HCT116 (cell line): Measurements from ENCODE around the gene FBXO42. TPM values are rescaled to one million over a fixed set of nuclear protein-coding genes. Genes with fewer than 3 reads are reported as not detected.

ENCODE experiments used
- ATAC-seq: fragments of 200-7000 bp; cut with Tn5 transposase; 2 replicates; pipeline ENCODE4 v1.9.1; 2020; ENCODE audit warnings: mild to moderate bottlenecking, moderate library complexity
- BruUV-seq: library from RNA; stranded (reverse); fragments of 400-500 nt; replicated peaks from 2 replicates; lab custom pipeline; 2021; lab: Mats Ljungman, UMichigan
- CTCF ChIA-PET: fragments of 300-600 bp; sonication (Branson Sonifier 250); formaldehyde crosslinking; loops from one replicate; lab custom pipeline; 2021; ENCODE audit warnings: antibody characterized with exemption; lab: Charles Lee
- POLR2A ChIA-PET: fragments of 300-600, 350-600 bp; sonication (Branson Sonifier 250); formaldehyde crosslinking; loops from one replicate; lab custom pipeline; 2021; ENCODE audit warnings: antibody characterized with exemption; lab: Charles Lee
- RAD21 ChIA-PET, 2 experiments: fragments of 300-600 bp; sonication (Branson Sonifier 250); formaldehyde crosslinking; loops; one replicate each; lab custom pipeline; 2023; ENCODE audit warnings: low total read pairs in 2 of 2; ENCODE audit not compliant: uncharacterized antibody in 2 of 2, unreplicated experiment in 2 of 2, low non-redundant PET in 1 of 2; lab: Charles Lee
- DNase-seq: peaks from one replicate; pipeline ENCODE4 v3.0.0-alpha.2; 2010; ENCODE audit warnings: low read depth, low spot score
- H2AFZ ChIP-seq: fragments of 200-600 bp; shearing (Covaris generic), sonication (generic); 2 replicates; pipeline ENCODE4 v1.6.1; 2017; ENCODE audit warnings: low read depth, mixed run types, mixed read lengths, antibody characterized with exemption, low read length; ENCODE audit not compliant: poor library complexity, severe bottlenecking
- H3K27ac ChIP-seq: 2 replicates; pipeline ENCODE4 v1.5.1; 2012; ENCODE audit warnings: low read depth, low read length
- H3K27me3 ChIP-seq: fragments of 200-600 bp; sonication (generic); 2 replicates; pipeline ENCODE4 v1.6.1; 2016; ENCODE audit warnings: mixed run types, low read length, mixed read lengths; ENCODE audit not compliant: insufficient read depth
- H3K36me3 ChIP-seq, 2 experiments: fragments of 200-500 bp in 1 of 2; fragments of 200-600 bp in 1 of 2; sonication (Bioruptor generic) in 1 of 2; sonication (generic) in 1 of 2; 2 replicates each; pipeline versions ENCODE4 v1.5.1 to v1.6.1; 2014 to 2016; ENCODE audit warnings: low read length in 2 of 2, inconsistent platforms in 1 of 2, mixed read lengths in 1 of 2, mixed run types in 1 of 2; ENCODE audit not compliant: insufficient read depth in 2 of 2, control insufficient read depth in 1 of 2
- H3K4me1 ChIP-seq, 2 experiments: fragments of 200-600 bp in 1 of 2; sonication (generic) in 1 of 2; 2 replicates each; pipeline versions ENCODE4 v1.5.1 to v1.6.1; 2012 to 2017; ENCODE audit warnings: low read length in 2 of 2, inconsistent platforms in 1 of 2, mild to moderate bottlenecking in 1 of 2, mixed read lengths in 1 of 2, mixed run types in 1 of 2, moderate library complexity in 1 of 2; ENCODE audit not compliant: insufficient read depth in 2 of 2, control insufficient read depth in 1 of 2
- H3K4me2 ChIP-seq: fragments of 200-600 bp; sonication (generic); 2 replicates; pipeline ENCODE4 v1.6.1; 2017; ENCODE audit warnings: mixed run types, low read length, mixed read lengths
- H3K4me3 ChIP-seq, 2 experiments: fragments of 200-600 bp in 1 of 2; sonication (generic) in 1 of 2; replicated peaks in 1 of 2; 2 replicates each; pipeline ENCODE4 v1.5.1; 2011 to 2016; ENCODE audit warnings: low read length in 2 of 2, control low read depth in 1 of 2, low read depth in 1 of 2, mild to moderate bottlenecking in 1 of 2, mixed read lengths in 1 of 2, mixed run types in 1 of 2
- H3K79me2 ChIP-seq: fragments of 200-600 bp; sonication (generic); 2 replicates; pipeline ENCODE4 v1.6.1; 2017; ENCODE audit warnings: mild to moderate bottlenecking, mixed run types, low read length, moderate library complexity, mixed read lengths; ENCODE audit not compliant: insufficient read depth
- H3K9ac ChIP-seq: fragments of 200-600 bp; sonication (generic); 2 replicates; pipeline ENCODE4 v1.6.1; 2016; ENCODE audit warnings: low read length, mixed read lengths
- H3K9me2 ChIP-seq: fragments of 200-600 bp; sonication (generic), shearing (Covaris generic); 2 replicates; pipeline ENCODE4 v1.6.1; 2017; ENCODE audit warnings: mixed run types, mild to moderate bottlenecking, moderate library complexity; ENCODE audit not compliant: insufficient read depth
- H3K9me3 ChIP-seq, 2 experiments: fragments of 200-500 bp in 1 of 2; fragments of 200-600 bp in 1 of 2; sonication (Bioruptor generic) in 1 of 2; sonication (generic) in 1 of 2; 2 replicates each; pipeline ENCODE4 v1.6.1; 2014 to 2017; ENCODE audit warnings: low read length in 2 of 2, mixed read lengths in 2 of 2, inconsistent platforms in 1 of 2, low read depth in 1 of 2, mild to moderate bottlenecking in 1 of 2, mixed run types in 1 of 2, moderate library complexity in 1 of 2; ENCODE audit not compliant: control insufficient read depth in 1 of 2, insufficient read depth in 1 of 2
- H4K20me1 ChIP-seq: fragments of 200-600 bp; sonication (generic), shearing (Covaris generic); 2 replicates; pipeline ENCODE4 v1.6.1; 2017; ENCODE audit warnings: mixed run types, mild to moderate bottlenecking, moderate library complexity; ENCODE audit not compliant: insufficient read depth
- EZH2 ChIP-seq: fragments of 200-600 bp; sonication (generic); IDR thresholded peaks from 2 replicates; pipeline ENCODE4 v1.6.1; 2017; ENCODE audit warnings: antibody characterized with exemption, mixed run types
- REST ChIP-seq: IDR thresholded peaks from 2 replicates; pipeline ENCODE4 v1.6.1; 2012; ENCODE audit warnings: low read depth
- SRF ChIP-seq: IDR thresholded peaks from 2 replicates; pipeline ENCODE4 v1.6.1; 2012; ENCODE audit warnings: low read depth
- TCF7L2 ChIP-seq: IDR thresholded peaks from 2 replicates; pipeline ENCODE4 v1.7.0; 2011; ENCODE audit warnings: borderline replicate concordance, inconsistent platforms; ENCODE audit not compliant: insufficient read depth, insufficient read length; ENCODE audit errors: extremely low read depth
- ZFX ChIP-seq: fragments of 450-650 bp; IDR thresholded peaks from 2 replicates; pipeline ENCODE4 v1.6.1; 2017
- intact Hi-C: fragments of 100-400 bp; cut with micrococcal nuclease; formaldehyde crosslinking; loops from 2 replicates; pipeline ENCODE4 v1.10.0; 2022
- total RNA-seq: library from RNA; stranded (reverse); gene quantifications from one replicate; pipeline ENCODE4 v1.2.1, GENCODE V29; 2021; ENCODE audit not compliant: unreplicated experiment

FBXO42 gene
- total RNA-seq, 1 experiment from 2014 or later, result 20.6 TPM

- no peak for TF ChIP-seq REST
These were observed 122.1 kb downstream of the FBXO42 start (continued) for GRCh38 chr1:16229976-16230740.

- no peak overlapping the region for H3K9ac ChIP-seq
- ChIA-PET CTCF (no interaction called here), POLR2A (no interaction called here), RAD21 (no interaction called here)
- no peaks in the 10 kb centered on the region for H3K27me3 ChIP-seq
- DNase-seq (no peak), ATAC-seq (no peak)
- no peaks in the 10 kb centered on the region for H4K20me1 ChIP-seq
- no peaks in the 10 kb centered on the region for H3K36me3 ChIP-seq
- no peak overlapping the region for H2AFZ ChIP-seq
- peaks cover 0 to 1% of the 10 kb centered on the region in 2 experiments; a peak in 1 of 4 replicates for H3K4me1 ChIP-seq
- H3K79me2 ChIP-seq, result no peaks in the 10 kb centered on the region
- no peaks in the 10 kb centered on the region for H3K9me3 ChIP-seq
- H3K4me3 ChIP-seq, result no peak overlapping the region
- no peaks in the 10 kb centered on the region for H3K9me2 ChIP-seq
- H3K27ac ChIP-seq, result no peak overlapping the region
- no peak overlapping the region for H3K4me2 ChIP-seq
- BruUV-seq, result no TSS peak
- no peak for TF ChIP-seq ZFX
- no peak for TF ChIP-seq REST
- TF ChIP-seq EZH2, result no peak
- no peak for TF ChIP-seq TCF7L2
- no peak for TF ChIP-seq SRF
- intact Hi-C loops, result no loop called here
These were observed 125.6 kb downstream of the FBXO42 start for GRCh38 chr1:16226490-16227179.
